SK-N-SH (cell line): ENCODE results near the gene GUCA1A. TPM values are rescaled to one million over a fixed set of nuclear protein-coding genes. Genes with fewer than 3 reads are reported as not detected.

Experiments used
- CTCF ChIA-PET: fragments of 300-600, 350-600 bp; formaldehyde crosslinking; extraction: SDS; loops from one replicate; lab custom pipeline; 2021; lab: Yijun Ruan, JAX
- POLR2A ChIA-PET: fragments of 350-600 bp; sonication (Branson Sonifier 250); formaldehyde crosslinking; extraction: SDS; loops from one replicate; lab custom pipeline; 2020; ENCODE audit warnings: antibody characterized with exemption, inconsistent platforms; lab: Yijun Ruan, JAX
- DNase-seq: peaks from one replicate; pipeline ENCODE4 v3.0.0; 2012
- H2AFZ ChIP-seq: fragments of 200-600 bp; sonication (generic); 2 replicates; pipeline ENCODE4 v1.8.1; 2016; ENCODE audit warnings: antibody characterized with exemption, mild to moderate bottlenecking, low read depth
- H3F3A ChIP-seq: fragments of 200-600 bp; sonication (generic); replicated peaks from 2 replicates; pipeline ENCODE3; 2016; ENCODE audit warnings: antibody characterized with exemption, mild to moderate bottlenecking; ENCODE audit not compliant: insufficient read depth
- H3K27ac ChIP-seq, 2 experiments: fragments of 200-500 bp in 1 of 2; fragments of 200-600 bp in 1 of 2; sonication (Bioruptor generic) in 1 of 2; sonication (generic), shearing (Covaris generic) in 1 of 2; 2 replicates each; pipeline versions ENCODE4 v1.5.1 to v1.6.1; 2014 to 2016; ENCODE audit warnings: low read depth in 2 of 2, inconsistent platforms in 1 of 2, low read length in 1 of 2, mild to moderate bottlenecking in 1 of 2, mixed read lengths in 1 of 2
- H3K27me3 ChIP-seq: fragments of 200-600 bp; sonication (generic), shearing (Covaris generic); 2 replicates; pipeline ENCODE4 v1.6.1; 2016; ENCODE audit warnings: mixed run types; ENCODE audit not compliant: insufficient read depth
- H3K36me3 ChIP-seq, 2 experiments: fragments of 200-500 bp in 1 of 2; fragments of 200-600 bp in 1 of 2; sonication (Bioruptor generic) in 1 of 2; sonication (generic) in 1 of 2; replicated peaks in 1 of 2; 2 replicates each; pipeline versions ENCODE3 to v1.5.1; 2014 to 2016; ENCODE audit warnings: low read length in 1 of 2, mild to moderate bottlenecking in 1 of 2; ENCODE audit not compliant: insufficient read depth in 2 of 2, control insufficient read depth in 1 of 2
- H3K4me1 ChIP-seq, 2 experiments: fragments of 200-500 bp in 1 of 2; fragments of 200-600 bp in 1 of 2; sonication (Bioruptor generic) in 1 of 2; sonication (generic), shearing (Covaris generic) in 1 of 2; 2 replicates each; pipeline versions ENCODE4 v1.5.1 to v1.6.1; 2014 to 2016; ENCODE audit warnings: low read depth in 1 of 2, low read length in 1 of 2, mixed run types in 1 of 2; ENCODE audit not compliant: insufficient read depth in 2 of 2, control insufficient read depth in 1 of 2
- H3K4me2 ChIP-seq: fragments of 200-600 bp; sonication (generic), shearing (Covaris generic); 2 replicates; pipeline ENCODE4 v1.6.1; 2017; ENCODE audit warnings: mixed run types
- H3K4me3 ChIP-seq, 2 experiments: fragments of 200-500 bp in 1 of 2; fragments of 200-600 bp in 1 of 2; sonication (Bioruptor generic) in 1 of 2; sonication (generic), shearing (Covaris generic) in 1 of 2; 2 replicates each; pipeline versions ENCODE4 v1.5.1 to v1.8.1; 2014 to 2016; ENCODE audit warnings: low read depth in 2 of 2, inconsistent platforms in 1 of 2, low read length in 1 of 2, mild to moderate bottlenecking in 1 of 2, mixed read lengths in 1 of 2, moderate library complexity in 1 of 2
- H3K79me2 ChIP-seq: fragments of 200-600 bp; sonication (generic); 2 replicates; pipeline ENCODE4 v1.8.1; 2017; ENCODE audit warnings: mild to moderate bottlenecking; ENCODE audit not compliant: insufficient read depth
- H3K9ac ChIP-seq: fragments of 200-600 bp; sonication (generic); 2 replicates; pipeline ENCODE4 v1.6.1; 2017; ENCODE audit warnings: mixed run types
- H3K9me2 ChIP-seq: fragments of 200-600 bp; sonication (generic); 2 replicates; pipeline ENCODE4 v1.6.1; 2017; ENCODE audit warnings: mixed run types
- H3K9me3 ChIP-seq: fragments of 200-600 bp; sonication (generic); 2 replicates; pipeline ENCODE4 v1.6.1; 2017; ENCODE audit warnings: mixed run types, mild to moderate bottlenecking, moderate library complexity
- H4K20me1 ChIP-seq: fragments of 200-600 bp; sonication (generic); 2 replicates; pipeline ENCODE4 v1.6.1; 2017; ENCODE audit warnings: mild to moderate bottlenecking, mixed run types; ENCODE audit not compliant: insufficient read depth
- CHD2 ChIP-seq: fragments of 150-350 bp; IDR thresholded peaks from 2 replicates; pipeline ENCODE4 v1.6.1; 2018; ENCODE audit warnings: low read length; ENCODE audit not compliant: partially characterized antibody
- CTCF ChIP-seq: fragments of 200-600 bp; sonication (generic); IDR thresholded peaks from 2 replicates; pipeline ENCODE4 v1.6.1; 2017; ENCODE audit warnings: antibody characterized with exemption, mild to moderate bottlenecking, moderate library complexity
- ELF1 ChIP-seq: IDR thresholded peaks from 2 replicates; pipeline ENCODE4 v1.4.0; 2012
- NFIC ChIP-seq: IDR thresholded peaks from 2 replicates; pipeline ENCODE4 v1.4.0; 2012; ENCODE audit warnings: borderline replicate concordance
- RAD21 ChIP-seq: IDR thresholded peaks from 2 replicates; pipeline ENCODE4 v1.6.1; 2012; ENCODE audit warnings: mild to moderate bottlenecking, low read length
- REST ChIP-seq: IDR thresholded peaks from 2 replicates; pipeline ENCODE4 v1.6.1; 2012; ENCODE audit warnings: mild to moderate bottlenecking, low read depth, low read length, moderate library complexity
- SMC3 ChIP-seq: IDR thresholded peaks from 2 replicates; pipeline ENCODE4 v1.6.1; 2012; ENCODE audit warnings: low read depth, low read length, improper control_type of control experiment
- TCF12 ChIP-seq: IDR thresholded peaks from 2 replicates; pipeline ENCODE4 v1.4.0; 2012
- WGBS: methylation state at CpG from one replicate; pipeline ENCODE4 v1.1.6; 2017; ENCODE audit warnings: low lambda C conversion rate; 5-methylcytosine and 5-hydroxymethylcytosine counted together
- polyA plus RNA-seq, 3 experiments: library from polyadenylated mRNA; depleted of rRNA; stranded (reverse); fragments of >200 nt; gene quantifications; 2 replicates each; pipeline ENCODE4 v1.2.3, GENCODE V29; 2012

Gene GUCA1A
- polyA plus RNA-seq, 1 of the 3 experiments (the other 2 are of a cell fraction): 0.77 TPM

GRCh38 chr6:42165016-42165415 is 8.1 kb upstream of the GUCA1A start:
- no peak overlapping the region for H2AFZ ChIP-seq
- no peak overlapping the region for H3K4me3 ChIP-seq
- 64% methylated on average over 8 of the region's 9 CpGs for WGBS
- H3K4me1 ChIP-seq: no peaks in the 10 kb centered on the region; a peak in 1 of 4 replicates
- TF ChIP-seq NFIC (peak; percentile 21; the same call in 1 of the 2 replicates), REST (no peak), TCF12 (peak; percentile 47)
- no peak overlapping the region for H3K9ac ChIP-seq
- no peaks in the 10 kb centered on the region for H4K20me1 ChIP-seq
- ChIA-PET CTCF (interaction anchor here (0.6 to 10.3 kb wide), 7 partner anchors 11 to 287 kb away, joined by 3 to 159 read pairs (median 4); partner anchors contain the start of gene TAF8), POLR2A (no interaction called here)
- no peak overlapping the region for H3K4me2 ChIP-seq
- no peaks in the 10 kb centered on the region for H3K9me2 ChIP-seq
- H3K9me3 ChIP-seq: no peaks in the 10 kb centered on the region
- H3F3A ChIP-seq: no peaks in the 10 kb centered on the region
- DNase-seq: no peak
- H3K79me2 ChIP-seq: no peaks in the 10 kb centered on the region
- no peak overlapping the region for H3K27ac ChIP-seq
- H3K36me3 ChIP-seq: no peaks in the 10 kb centered on the region
- H3K27me3 ChIP-seq: no peaks in the 10 kb centered on the region

- peak overlapping the region; percentile 79; the same call in 1 of the 2 replicates for H2AFZ ChIP-seq
- no peak overlapping the region for H3K4me2 ChIP-seq
- no peak overlapping the region; a peak in 1 of 4 replicates for H3K4me3 ChIP-seq
- H3K36me3 ChIP-seq: no peaks in the 10 kb centered on the region
- 21% methylated on average over 7 of the region's 8 CpGs for WGBS
- DNase-seq: peak; percentile 89
- no peaks in the 10 kb centered on the region for H3K79me2 ChIP-seq
- H3K27me3 ChIP-seq: no peaks in the 10 kb centered on the region
- TF ChIP-seq CHD2 (peak; percentile 54), ELF1 (no peak), SMC3 (peak; percentile 91), CTCF (peak; percentile 95), RAD21 (peak; percentile 97)
- H3K9ac ChIP-seq: no peak overlapping the region
- no peaks in the 10 kb centered on the region for H3F3A ChIP-seq
- no peaks in the 10 kb centered on the region for H3K9me3 ChIP-seq
- H4K20me1 ChIP-seq: no peaks in the 10 kb centered on the region
- H3K27ac ChIP-seq: no peak overlapping the region
- POLR2A ChIA-PET: no interaction called here
- no peaks in the 10 kb centered on the region; a peak in 1 of 4 replicates for H3K4me1 ChIP-seq
- CTCF ChIA-PET: interaction anchor here (0.7 to 10.3 kb wide), 8 partner anchors 12 to 385 kb away, joined by 3 to 159 read pairs (median 5); no protein-coding TSS in a partner anchor
- no peaks in the 10 kb centered on the region for H3K9me2 ChIP-seq
Measured at GRCh38 chr6:42166444-42167141, 6.6 kb upstream of the GUCA1A start.
